Type B pancreatic cell (in vitro differentiated cells): ENCODE measurements around the gene HSPA1L. TPM values are rescaled to one million over a fixed set of nuclear protein-coding genes. Genes with fewer than 3 reads are reported as not detected.
"Not testable (repeated sequence)": the region's sequence is repeated elsewhere in the genome, so short reads cannot be mapped to it uniquely, and the experiment has no call there.

Source experiments
- DNase-seq: peaks from one replicate; pipeline ENCODE4 v3.0.0; 2021; ENCODE audit warnings: mixed read lengths; ENCODE audit not compliant: unreplicated experiment; ENCODE audit errors: extremely low spot score
- H3K27ac Mint-ChIP-seq: 2 replicates; pipeline ENCODE4 v1.8.0; 2021; ENCODE audit warnings: mild to moderate bottlenecking, mixed read lengths
- H3K27me3 Mint-ChIP-seq: 2 replicates; pipeline ENCODE4 v1.8.0; 2021; ENCODE audit warnings: mixed read lengths
- H3K36me3 Mint-ChIP-seq: 2 replicates; pipeline ENCODE4 v1.8.0; 2021; ENCODE audit warnings: mixed read lengths
- H3K4me1 Mint-ChIP-seq: one replicate; pipeline ENCODE4 v1.8.0; 2021; ENCODE audit warnings: mixed read lengths; ENCODE audit not compliant: unreplicated experiment
- H3K4me3 Mint-ChIP-seq: 2 replicates; pipeline ENCODE4 v1.8.0; 2021; ENCODE audit warnings: mild to moderate bottlenecking, mixed read lengths
- H3K9me3 Mint-ChIP-seq: 2 replicates; pipeline ENCODE4 v1.8.0; 2021; ENCODE audit warnings: mixed read lengths
- CTCF ChIP-seq: fragments of 200-600 bp; sonication (generic); conservative IDR thresholded peaks from 2 replicates; pipeline ENCODE4 v1.5.0; 2021; ENCODE audit warnings: antibody characterized with exemption, mild to moderate bottlenecking
- total RNA-seq: library from RNA; stranded (reverse); gene quantifications from 2 replicates; pipeline ENCODE4 v1.2.1, GENCODE V29; 2021; ENCODE audit warnings: low replicate concordance

Gene HSPA1L
- total RNA-seq, 1 donor from 2014 or later = 1.8 TPM

- H3K4me3 Mint-ChIP-seq = peak overlapping the region; percentile 55
- TF ChIP-seq CTCF = no peak
- no peaks in the 10 kb centered on the region for H3K9me3 Mint-ChIP-seq
- H3K36me3 Mint-ChIP-seq = peaks cover 10% of the 10 kb centered on the region
- DNase-seq = no peak
- H3K27me3 Mint-ChIP-seq = no peaks in the 10 kb centered on the region
- peak overlapping the region; percentile 29 for H3K27ac Mint-ChIP-seq
- H3K4me1 Mint-ChIP-seq = no peaks in the 10 kb centered on the region
Measured at GRCh38 chr6:31851485-31851832, 36.4 kb upstream of the HSPA1L start.

- Mint-ChIP-seq H3K9me3 (no peaks in the 10 kb centered on the region), H3K27ac (peak overlapping the region; percentile 29)
- TF ChIP-seq CTCF = no peak
Measured at GRCh38 chr6:31850765-31851484, 35.8 kb upstream of the HSPA1L start.

GRCh38 chr6:31847276-31847978, 32.3 kb upstream of the HSPA1L start:
- Mint-ChIP-seq H3K36me3 (peaks cover 4% of the 10 kb centered on the region), H3K4me1 (no peaks in the 10 kb centered on the region), H3K4me3 (no peak overlapping the region), H3K27ac (no peak overlapping the region), H3K27me3 (no peaks in the 10 kb centered on the region), H3K9me3 (no peaks in the 10 kb centered on the region)
- no peak for TF ChIP-seq CTCF
- no peak for DNase-seq

More at GRCh38 chr6:31850765-31851484, 35.8 kb upstream of the HSPA1L start:
- Mint-ChIP-seq H3K4me3 (peak overlapping the region; percentile 55), H3K27me3 (no peaks in the 10 kb centered on the region), H3K36me3 (peaks cover 10% of the 10 kb centered on the region), H3K4me1 (no peaks in the 10 kb centered on the region)
- no peak for DNase-seq

GRCh38 chr6:31844507-31844906, 29.4 kb upstream of the HSPA1L start:
- Mint-ChIP-seq H3K27ac (no peak overlapping the region), H3K4me3 (no peak overlapping the region)
- DNase-seq = no peak

GRCh38 chr6:31842053-31842452, 27.0 kb upstream of the HSPA1L start:
- Mint-ChIP-seq H3K27me3 (no peaks in the 10 kb centered on the region), H3K36me3 (peaks cover 25% of the 10 kb centered on the region), H3K4me3 (no peak overlapping the region), H3K27ac (no peak overlapping the region), H3K4me1 (peaks cover 12% of the 10 kb centered on the region), H3K9me3 (no peaks in the 10 kb centered on the region)
- DNase-seq = no peak
- no peak for TF ChIP-seq CTCF

More at GRCh38 chr6:31844507-31844906, 29.4 kb upstream of the HSPA1L start:
- Mint-ChIP-seq H3K36me3 (peaks cover 14% of the 10 kb centered on the region), H3K27me3 (no peaks in the 10 kb centered on the region), H3K9me3 (no peaks in the 10 kb centered on the region), H3K4me1 (peaks cover under 1% of the 10 kb centered on the region)
- no peak for TF ChIP-seq CTCF

- Mint-ChIP-seq H3K27ac (peak overlapping the region; percentile 44), H3K36me3 (peaks cover 41% of the 10 kb centered on the region), H3K4me1 (peaks cover 28% of the 10 kb centered on the region)
- DNase-seq, H3K27me3 Mint-ChIP-seq, H3K9me3 Mint-ChIP-seq, H3K4me3 Mint-ChIP-seq: not testable (repeated sequence)
Measured at GRCh38 chr6:31839779-31840126, 24.7 kb upstream of the HSPA1L start.
